Midbrain (tissue), 1 donor: Measurements from ENCODE around the gene PRM3.
A peak's percentile ranks its signal among the peaks of the same experiment; 100 is the strongest.

Experiments
- DNase-seq: peaks from one replicate; lab custom pipeline; 2025; lab: John Stamatoyannopoulos, UW

Gene PRM3

DNA sequence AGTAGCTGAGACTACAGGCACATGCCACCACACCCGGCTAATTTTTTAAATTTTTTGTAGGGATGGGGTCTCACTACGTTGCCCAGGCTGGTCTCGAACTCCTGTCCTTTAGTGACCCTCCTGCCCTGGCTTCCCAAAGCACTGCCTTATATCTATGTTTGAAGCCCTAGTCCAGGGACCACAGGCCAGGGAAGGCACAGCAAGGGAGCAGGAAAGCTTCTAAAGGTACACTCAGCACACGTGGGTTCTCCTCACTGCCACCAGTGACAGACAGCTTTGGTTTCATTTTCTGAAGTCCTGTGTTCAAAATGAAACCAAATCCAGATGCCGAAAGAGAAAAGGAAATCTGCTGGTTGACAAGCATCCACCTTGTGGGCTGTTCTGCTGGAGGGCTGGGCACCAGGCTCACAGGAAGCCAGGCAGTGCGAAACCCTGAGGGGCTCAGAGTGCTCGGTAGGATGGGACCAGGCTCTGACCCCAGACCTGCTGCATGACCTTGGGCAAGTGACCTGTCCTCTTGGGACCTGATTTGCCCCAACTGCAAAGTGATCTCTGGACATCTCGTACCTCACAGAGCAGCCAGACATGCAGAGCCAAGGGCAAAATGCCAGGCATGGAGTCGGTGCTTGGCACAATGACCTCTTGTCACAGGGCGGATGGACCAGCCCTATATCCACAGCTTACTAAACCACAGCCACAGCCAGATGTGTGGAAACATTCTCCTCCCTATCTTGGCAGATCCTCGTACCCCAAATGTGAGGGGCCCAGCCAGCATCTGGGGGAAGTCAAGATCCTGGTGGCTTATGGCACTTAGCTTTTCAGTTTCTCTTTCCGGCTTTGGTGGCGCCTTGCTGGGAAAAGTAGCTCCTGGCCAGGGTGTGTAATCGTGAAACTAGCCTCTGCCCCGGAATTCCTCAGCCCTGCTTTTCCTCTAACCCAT is 14.6 kb downstream of the PRM3 start:
- DNase-seq: peak; percentile 75

DNA sequence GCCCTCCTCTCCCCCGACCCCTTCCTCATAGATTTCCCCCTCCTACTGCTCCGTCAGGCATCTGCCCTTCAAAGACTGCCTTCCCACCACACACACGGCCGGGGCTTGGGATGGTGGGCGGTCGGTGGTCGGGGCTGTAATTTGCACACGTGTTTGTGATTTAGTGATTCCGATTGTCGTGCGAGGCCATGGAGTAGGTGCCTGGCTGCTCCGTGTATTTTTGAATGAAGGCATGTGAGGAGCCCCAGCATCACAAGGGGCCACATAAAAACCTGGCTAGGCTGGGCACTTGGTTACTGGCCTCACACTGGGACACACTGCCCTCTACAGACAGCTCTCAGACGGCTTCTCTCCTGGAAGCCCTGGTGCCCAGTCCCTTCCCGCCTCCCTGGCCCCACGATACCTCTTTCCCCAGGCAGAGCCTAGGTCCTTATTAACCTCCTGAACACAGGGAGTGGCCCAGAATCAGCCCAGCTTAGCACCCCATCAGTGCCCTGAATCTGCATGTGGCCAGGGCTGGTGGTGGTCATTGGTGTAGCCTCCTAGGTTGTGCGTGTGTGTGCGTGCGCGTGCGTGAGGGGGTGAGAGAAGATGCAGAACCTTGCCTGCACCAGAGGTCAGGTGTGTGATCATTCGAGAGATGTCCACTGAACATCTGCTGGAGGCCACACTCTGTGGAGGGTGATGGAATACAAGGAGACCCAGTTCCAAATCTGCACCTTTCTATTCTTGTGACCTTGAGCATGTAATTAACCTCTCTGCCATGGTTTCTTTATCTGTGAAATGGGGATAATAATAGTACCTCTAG is 16.1 kb downstream of the PRM3 start:
- DNase-seq: peak; percentile 83

DNA sequence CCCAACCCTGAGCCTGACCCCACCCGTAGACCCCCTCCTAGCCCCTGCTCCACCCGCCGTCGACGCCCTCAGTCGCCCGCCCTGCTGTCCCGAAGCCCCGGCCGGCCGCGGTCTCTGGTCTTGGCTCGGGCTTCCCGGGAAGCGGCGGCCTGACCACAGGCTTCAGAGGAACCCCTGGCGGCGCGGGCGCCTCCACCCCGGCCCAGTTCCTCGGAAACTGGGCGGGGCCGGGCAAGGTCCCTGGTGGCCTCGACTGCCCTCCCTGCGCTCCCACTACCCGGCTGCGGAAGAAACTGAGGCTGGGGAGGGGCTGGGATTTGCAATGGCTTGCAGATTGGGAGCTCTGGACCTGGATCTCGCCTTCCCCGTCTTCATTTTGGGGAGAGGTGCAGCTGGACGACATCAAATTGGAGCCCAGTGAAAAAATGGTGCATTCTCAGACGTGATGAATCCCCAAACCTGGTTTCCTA is 16.7 kb downstream of the PRM3 start:
- no peak for DNase-seq

DNA sequence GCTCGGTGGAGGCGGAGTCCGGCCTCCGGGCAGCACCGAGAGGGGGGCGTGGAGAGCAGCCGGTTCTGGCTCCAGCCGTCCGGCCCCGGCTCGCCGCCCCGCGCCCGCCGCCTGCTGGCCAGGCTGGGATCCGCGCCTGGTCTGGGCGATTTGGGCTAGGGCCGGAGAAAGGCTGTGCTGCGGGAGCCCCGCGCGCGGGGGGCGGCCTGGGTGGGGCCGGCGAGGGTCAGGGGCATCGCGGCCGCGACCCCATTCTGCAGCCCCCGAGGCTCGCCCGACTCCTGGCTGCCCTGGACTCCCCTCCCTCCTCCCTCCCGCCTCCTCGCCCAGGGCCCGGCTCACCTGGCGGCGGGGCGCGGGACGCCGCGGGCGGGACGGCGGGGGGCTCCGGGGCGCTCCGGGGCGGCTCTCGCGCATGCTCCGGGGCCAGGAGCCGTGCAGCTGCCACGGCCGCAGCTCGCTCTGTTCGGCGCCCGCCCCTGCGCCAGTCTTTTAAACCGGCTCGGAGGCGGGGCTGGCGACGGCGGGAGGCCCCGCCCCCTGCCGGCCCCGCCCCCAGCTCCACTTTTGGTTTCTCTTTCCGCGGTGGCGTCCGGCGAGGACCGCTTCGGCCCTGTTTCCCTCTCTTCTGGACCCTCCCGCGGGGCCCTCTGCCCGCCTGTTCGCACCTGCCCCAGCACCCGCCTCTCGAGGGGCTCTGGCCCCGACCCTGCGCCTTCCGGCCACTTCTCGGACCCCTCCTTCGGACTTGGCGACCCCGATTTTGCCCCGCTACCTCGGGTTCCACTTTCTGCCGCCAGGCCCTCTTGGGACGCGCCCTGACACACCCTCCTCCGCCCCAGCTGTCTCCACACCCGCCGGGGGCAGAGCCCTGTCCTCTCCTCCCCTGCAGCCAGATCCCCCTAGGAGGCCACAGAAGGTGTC is 17.4 kb downstream of the PRM3 start, which contains the start of gene SOCS1:
Gene SOCS1 (minus strand): TSS at position 468 of the 924 bp plus-strand sequence. CDS start 726 bp downstream, outside the sequence.
- peak; percentile 88 for DNase-seq

DNA sequence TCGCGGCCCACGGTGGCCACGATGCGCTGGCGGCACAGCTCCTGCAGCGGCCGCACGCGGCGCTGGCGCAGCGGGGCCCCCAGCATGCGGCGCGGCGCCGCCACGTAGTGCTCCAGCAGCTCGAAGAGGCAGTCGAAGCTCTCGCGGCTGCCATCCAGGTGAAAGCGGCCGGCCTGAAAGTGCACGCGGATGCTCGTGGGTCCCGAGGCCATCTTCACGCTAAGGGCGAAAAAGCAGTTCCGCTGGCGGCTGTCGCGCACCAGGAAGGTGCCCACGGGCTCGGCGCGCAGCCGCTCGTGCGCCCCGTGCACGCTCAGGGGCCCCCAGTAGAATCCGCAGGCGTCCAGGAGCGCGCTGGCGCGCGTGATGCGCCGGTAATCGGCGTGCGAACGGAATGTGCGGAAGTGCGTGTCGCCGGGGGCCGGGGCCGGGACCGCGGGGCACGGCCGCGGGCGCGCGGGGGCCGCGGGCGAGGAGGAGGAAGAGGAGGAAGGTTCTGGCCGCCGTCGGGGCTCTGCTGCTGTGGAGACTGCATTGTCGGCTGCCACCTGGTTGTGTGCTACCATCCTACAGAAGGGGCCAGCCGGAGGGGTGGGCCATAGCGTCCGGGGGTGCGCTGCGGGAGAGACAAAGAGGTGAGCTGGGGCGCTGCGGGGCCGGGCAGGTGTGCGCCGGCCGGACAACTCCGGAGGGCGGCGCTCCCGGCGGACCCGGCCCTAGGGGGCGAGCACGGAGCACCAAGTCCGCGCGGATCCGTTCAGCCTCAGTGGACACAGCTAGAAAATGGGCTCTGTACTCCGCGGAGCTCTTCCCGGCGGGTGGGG is 18.3 kb downstream of the PRM3 start:
- DNase-seq: no peak

DNA sequence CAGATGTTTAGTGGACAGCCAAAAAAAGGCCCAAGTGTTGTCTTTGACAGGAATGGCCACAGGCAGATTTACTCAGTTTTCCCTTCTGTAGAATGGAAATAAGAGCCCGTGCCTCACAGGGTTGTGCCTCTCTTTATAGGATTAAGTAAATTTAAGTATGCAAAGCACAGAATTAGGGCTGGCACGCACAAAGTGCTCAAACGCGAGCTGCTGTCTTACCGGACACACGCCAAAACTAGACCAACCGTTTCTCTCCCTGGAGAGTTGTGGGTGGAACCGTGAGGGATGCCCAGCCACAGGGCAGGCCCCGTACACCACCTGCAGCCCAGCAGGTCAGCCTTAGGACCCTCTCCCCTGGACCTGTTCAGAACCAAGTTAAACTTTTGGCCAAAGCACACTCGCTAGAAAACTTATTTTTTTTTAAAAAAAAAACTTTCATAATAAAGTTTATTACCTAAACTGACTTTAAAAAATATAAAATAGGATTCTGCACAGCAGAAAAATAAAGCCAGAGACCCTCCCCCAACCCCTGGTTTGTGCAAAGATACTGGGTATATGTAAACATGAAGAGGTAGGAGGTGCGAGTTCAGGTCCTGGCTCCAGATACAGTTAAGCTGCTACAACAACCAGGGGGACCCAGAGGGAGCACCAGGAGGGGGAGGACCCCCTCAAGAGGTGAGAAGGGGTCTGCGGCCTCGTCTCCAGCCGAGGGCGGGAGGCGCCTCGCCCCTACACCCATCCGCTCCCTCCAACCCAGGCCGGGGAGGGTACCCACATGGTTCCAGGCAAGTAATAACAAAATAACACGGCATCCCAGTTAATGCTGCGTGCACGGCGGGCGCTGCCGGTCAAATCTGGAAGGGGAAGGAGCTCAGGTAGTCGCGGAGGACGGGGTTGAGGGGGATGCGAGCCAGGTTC is 19.2 kb downstream of the PRM3 start:
- DNase-seq: no peak

DNA sequence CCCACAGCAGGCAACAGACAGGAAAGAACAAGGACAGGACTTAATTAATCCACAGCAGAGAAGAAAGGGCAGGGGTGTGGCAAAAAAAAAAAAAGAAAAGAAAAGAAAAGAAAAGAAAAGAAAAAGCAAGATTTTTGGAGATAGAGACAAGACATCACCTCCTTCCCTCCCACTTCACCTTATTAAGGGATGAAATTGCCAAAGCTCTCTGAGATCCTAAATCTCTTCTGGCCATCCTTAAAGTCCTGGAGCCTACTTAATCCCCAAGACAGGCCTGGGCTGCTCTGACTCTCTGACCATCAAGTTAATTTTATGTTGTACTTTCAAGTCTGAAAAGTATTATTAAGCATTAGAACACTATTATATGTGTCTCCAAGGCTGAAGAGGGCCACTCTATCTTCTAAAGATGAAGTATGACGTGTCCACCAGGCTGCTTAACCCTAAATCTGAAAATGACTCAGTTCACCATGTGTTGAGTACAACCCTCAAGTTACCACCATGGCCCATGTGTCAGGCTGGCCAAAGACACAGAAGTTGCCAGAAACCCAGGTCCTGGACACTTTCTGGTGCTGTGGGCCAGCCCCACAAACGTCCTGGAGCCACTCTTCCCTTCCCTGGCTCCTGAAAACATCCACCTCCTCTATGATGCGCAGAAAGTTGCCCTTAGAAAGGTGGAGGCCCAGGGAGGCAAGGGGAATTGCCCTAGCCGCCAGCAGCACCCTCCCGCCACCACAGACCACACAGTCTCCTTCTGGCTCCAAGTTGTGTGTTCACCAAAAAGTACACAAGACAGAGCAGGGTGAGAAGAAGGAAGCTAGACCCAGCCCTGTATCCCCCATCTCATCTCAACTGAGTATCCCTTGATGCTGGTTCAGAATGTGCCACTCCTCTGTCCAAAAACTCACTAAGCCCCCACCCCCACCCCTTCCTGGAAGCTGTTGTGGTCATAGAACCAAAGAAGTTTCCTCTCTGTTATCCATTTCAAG is 20.1 kb downstream of the PRM3 start:
- no peak for DNase-seq

DNA sequence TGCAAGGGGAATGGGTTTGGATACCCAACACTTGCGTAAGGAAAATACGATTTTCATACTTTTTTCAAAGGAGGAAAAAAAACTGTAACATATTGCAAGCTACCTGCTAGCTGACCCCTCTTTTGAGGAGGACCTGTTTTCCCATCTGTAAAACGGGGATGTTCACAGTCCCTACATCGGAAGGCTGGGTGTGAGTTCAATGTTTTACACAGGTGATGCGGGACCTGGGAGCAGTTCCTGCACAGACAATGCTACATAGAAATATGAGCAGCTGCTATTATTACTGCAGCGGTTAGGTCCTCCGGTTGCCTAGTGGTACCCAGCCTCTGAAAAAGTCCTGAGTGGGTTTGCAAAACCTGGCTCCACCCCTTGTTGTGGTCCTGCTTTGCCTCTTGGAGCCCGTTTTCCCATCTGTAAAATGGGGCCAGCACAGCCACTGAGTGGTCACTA is 20.9 kb downstream of the PRM3 start:
- DNase-seq: no peak

DNA sequence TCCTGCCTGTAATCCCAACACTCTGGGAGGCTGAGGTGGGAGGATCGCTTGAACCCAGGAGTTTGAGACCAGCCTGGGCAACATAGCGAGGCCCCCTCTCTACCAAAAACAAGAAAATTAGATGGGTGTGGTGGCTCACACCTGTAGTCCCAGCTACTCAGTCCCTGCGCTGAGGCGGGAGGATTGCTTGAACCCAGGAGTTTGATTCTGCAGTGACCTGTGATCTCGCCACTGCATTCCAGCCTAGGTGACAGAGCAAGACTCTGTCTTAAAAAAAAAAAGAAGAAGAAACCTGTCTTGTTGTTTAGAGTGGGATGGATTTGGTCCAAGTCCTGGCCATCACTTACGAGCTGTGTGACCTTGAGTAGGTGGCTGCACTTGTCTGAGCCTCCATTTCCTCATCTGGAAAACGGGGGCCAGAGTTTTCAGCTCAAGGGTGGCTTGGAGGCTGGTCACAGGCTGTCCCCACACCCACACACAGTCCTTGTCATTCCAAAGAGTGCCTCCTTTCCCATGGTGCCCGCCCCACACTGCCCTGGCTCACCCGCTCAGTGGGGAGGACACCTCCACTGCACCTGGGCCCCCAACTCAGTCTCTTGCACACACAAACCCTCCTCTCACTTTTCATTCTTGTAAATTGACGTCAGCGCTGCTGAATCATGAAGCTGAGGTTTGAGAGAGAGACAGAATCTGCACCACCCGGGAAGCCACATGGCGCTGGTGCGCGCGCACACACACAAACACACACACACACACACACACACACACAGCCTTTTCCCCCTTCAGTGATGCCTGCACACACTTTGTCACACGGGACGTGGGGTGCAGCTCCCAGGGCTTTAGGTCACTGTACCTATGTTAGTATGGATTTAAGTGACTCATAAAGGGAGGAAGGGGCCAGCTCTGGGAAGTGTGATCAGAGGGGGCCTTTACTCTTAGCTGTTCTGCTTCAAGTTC is 21.6 kb downstream of the PRM3 start:
- no peak for DNase-seq

DNA sequence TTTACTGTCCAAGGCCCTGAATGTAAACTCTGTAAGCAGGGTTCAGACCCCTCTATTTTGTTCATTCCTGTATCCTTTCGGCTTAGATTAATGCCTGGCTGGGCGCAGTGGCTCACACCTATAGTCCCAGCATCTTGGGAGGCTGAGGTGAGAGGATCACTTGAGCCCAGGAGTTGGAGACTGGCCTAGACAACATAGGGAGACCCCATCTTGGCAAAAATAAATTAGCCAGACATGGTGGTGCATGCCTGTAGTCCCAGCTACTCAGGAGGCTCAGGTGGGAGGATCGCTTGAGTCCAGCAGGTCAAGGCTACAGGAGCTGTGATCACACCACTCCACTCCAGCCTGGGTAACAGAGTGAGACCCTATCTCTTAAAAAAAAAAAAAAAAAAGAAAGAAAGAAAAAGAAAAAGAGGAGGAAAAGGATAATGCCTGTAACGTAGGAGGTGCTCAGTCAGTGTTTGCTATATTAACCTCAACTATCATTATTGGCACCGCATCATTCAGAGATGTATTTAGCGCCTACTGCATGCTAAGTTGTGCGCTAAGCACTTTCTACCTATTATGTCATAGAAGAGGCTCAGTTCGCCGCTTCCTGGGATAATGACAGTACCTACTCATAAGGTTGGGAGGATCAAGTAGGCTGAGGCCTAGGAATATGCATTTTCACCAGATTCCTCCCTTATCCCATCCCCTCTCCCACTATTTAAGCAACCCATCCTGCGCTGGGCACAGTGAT is 22.5 kb downstream of the PRM3 start:
- DNase-seq: no peak

DNA sequence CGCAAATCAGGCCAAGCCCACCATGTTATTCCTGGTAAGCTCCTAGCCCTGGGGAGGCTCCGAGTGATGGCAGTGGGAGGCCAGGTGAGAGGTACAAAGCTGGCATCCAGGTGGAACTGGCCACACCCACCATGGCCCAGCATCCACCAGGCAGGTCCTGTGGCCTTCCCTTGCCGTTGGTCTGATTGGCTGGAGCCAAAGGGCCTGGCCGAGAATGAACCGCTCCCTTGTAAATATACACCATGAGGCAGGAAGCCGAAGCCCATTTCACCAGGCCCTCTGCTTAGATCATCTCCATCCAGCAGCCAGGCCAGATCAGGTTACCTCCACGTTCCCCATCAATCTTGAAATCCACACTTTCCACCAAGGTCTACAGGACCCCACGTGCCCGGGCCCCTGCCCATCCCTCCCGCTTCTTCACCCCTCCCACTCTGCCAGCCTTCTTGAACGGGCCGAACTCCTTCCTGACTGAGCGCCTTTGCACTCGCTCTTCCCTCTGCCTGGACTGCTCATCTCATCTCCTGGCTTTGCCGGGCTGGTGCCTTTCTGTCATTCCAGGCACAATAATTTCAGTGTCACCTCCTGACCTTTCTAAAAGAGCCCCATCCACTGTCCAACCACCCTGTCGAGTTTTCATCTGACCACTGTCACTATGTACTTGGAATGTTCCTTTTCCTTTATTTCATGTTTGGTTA is 23.2 kb downstream of the PRM3 start:
- DNase-seq: no peak

DNA sequence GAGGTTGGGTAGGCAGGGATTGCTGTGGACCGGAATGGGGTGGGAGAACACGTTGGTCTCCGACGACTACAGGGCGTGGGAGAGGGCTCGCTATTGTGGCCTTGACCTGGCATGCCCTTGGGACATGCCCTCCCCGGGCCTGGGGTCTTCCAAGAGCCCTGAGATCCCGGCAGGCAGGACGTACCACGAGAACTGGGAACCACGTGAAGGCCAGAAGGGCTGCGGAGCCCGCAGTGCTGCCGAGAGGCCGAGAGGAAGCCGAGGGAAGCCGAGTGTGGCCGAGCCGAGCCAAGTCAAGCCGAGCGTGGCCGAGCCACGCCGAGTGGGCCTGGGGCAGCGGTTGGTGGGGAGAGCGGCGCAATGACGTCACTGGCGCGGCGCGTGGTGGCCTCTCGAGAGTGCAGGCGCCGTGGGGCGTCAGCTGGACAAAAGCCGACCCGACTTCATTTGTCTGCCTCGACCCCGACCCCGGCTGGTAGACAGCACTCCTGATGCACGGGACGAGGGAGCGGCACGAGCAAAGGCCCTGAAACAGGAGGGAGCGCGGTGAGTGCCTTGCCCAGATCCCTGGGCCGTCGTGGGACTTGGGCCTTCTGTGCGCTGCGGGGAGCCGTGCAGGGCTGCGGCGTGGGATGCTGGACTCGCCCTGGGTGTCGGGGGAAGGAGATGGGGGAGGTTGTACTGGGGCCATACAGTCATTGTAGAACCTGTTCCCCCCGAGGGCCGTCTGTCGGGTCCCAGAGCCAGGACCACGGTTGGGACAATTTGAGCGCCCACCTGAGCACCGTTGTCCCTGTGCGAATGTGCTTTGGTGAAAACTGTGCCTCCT is 24.0 kb downstream of the PRM3 start:
- DNase-seq: no peak

DNA sequence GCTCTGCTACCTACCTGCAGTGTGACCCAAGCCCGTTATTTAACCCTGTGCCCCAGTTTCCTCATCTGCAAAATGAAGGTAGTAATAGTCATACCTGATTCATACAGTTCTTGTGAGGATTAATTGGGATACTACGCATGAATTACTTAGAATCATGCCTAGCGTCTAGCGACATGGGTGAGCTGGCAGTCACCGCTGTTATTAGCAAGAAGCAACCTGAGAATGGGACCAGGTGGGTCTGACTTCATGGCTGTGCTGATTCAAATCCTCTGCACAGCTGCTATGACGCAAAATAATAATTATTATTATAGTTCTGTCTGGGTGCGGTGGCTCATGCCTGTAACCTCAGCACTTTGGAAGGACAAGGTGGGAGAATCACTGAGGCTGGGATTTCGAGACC is 25.3 kb downstream of the PRM3 start:
- DNase-seq: no peak

DNA sequence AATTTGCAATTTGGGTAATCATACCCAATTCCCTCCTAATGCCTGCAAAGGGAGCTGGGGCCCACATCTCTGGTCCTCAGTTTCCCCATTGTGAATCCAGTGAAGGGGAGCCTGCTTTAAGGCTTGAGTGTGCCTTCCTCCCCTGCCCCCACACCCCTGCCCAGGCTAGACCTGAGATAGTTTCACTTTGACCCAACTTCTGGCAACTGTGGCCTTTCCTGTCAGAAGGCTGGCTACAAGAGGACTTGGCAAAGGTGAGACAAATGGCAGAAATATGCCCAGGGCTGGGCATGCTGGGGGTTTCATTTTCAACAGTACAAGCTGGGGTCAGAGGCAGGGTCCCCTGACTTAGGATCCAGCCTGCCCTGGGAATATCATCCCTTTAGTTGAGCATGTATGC is 27.4 kb downstream of the PRM3 start:
- DNase-seq: no peak

DNA sequence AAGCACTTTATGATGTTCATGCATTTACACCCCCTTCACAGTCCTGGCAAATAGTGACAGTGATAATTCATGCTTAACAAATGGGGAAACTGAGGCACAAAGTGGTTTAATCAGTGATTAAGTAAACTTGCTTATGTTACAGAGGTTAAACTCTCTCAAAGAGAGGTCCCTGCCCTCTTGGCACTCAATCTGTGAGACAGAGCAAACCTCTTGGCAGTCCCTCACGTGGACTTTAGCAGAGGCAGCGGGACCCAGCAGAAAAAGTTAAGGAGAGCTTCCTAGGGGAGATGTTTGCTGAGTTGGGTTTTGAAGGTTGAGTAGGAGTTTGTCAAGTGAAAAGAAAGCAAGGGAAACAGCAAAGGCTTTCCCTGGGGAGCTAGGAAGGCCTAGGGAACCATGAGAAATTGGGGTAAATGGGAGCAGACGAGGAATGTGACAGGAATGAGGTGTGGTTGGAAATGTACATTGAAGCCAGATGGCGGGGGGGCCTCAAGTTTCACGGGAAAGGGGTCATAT is 28.1 kb downstream of the PRM3 start:
- no peak for DNase-seq
